HG03565 (cell line): ENCODE results near the gene PYGL.
"Not testable (repeated sequence)": the region's sequence is repeated elsewhere in the genome, so short reads cannot be mapped to it uniquely, and the experiment has no call there.

Experiments
- ATAC-seq: cut with Tn5 transposase; IDR thresholded peaks from one replicate; pipeline ENCODE4 v1.9.1; 2021; ENCODE audit warnings: mild to moderate bottlenecking, moderate library complexity; ENCODE audit not compliant: unreplicated experiment

PYGL gene

GRCh38 chr14:50943943-50944646 lies at the start of gene PYGL:
TSS of gene PYGL (minus strand) at chr14:50944483. CDS start at chr14:50944403, 80 bp downstream.
- ATAC-seq = no peak

DNA sequence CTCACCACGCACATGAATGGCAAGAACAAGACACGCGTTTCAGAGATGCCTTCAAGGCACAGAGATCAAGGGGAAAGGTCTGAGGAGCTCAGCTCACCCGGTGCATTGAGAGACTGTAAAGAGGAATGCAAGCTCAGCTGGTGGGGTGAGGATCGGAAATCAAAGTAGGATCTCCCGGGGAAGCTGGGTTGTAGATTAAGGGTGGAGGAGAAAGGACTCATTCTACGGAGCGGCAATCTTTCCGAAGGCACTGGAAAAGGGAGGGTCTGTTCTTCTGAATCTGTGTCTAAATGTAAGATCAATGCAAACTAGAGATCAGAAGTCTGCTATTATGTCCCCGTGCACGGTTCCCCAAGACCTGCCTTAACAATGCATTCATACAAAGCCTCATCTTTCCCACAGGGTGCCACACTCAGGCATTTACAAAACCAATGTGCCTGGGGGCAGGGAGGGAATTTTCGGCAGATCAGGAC lies 41.6 kb upstream of the PYGL start:
- no peak for ATAC-seq

DNA sequence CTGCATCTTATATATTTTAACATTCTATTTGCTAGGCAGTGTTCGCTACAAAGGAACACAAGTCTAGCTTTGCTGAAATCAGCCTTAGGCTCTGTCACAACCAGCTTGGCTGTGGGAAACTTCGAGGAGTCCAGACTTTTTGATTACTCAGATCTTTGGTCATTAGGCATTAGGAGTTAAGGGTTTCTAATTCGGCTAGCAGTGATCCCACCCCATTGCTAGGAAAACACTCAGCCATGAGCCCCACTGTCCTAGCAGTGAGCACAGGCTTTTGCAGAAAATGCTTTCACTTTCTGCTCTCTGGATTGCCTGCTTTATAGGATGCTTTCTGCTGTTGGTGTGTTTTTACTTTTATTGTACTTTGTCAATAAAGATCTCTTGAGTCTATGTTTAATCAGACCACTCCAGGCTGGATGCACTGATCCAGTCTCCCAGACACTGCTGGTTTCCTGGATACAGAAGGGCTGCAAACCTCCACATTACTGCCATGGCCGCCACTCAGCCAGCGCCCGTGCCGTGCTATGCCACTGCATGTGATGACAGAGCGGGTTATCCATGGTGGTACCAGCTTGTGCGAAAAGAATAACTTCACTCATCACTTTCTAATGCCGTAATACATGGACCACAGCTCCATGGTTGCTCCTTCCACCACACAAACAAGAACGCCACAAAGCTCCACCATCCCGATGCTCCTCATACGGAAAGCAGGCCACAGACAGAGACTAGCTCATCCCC lies 41.0 kb upstream of the PYGL start:
- ATAC-seq = no peak

GRCh38 chr14:50984036-50984710 lies 39.9 kb upstream of the PYGL start:
- no peak for ATAC-seq

GRCh38 chr14:50979941-50980850 lies 35.9 kb upstream of the PYGL start:
- ATAC-seq = no peak

DNA sequence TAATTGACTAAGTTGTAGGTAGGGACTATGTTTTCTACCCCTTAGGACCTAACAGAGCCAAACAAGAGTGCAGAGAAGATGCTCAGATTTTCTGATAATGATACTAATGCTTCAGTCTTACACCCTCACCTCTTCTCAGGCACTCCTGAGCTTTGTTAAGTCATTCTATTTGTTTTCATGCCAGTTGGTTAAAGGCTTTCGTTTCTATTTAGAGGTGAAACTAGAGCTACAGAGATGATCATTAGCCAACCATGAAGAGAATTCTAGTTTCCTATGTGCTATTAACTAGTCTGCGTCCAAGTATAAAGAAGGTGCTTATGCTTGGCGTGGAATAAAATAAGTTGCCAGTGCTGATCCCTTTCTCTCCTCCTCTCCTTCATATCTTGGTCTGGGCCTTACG lies 34.6 kb upstream of the PYGL start:
- peak; percentile 74 for ATAC-seq

DNA sequence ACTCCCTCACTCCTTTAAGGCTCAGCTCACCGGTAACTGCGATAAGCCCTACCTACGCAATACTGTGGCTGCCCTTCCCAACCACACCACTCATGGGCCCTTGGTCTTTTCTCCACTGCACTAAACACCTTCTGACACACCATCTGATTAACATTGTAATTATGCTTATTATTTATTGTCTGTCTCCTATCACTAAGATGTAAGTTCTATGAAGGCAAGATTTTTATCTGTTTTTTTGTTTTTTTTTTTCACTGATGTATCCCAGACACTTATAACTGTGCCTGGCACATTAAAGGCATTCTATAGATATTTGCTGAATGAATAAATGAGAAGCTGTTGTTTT lies 34.2 kb upstream of the PYGL start:
- no peak for ATAC-seq

GRCh38 chr14:50977863-50978528 lies 33.7 kb upstream of the PYGL start:
- ATAC-seq = no peak

GRCh38 chr14:50974118-50974517 lies 29.8 kb upstream of the PYGL start:
- no peak for ATAC-seq

GRCh38 chr14:50972734-50973133 lies 28.5 kb upstream of the PYGL start:
- ATAC-seq = no peak

DNA sequence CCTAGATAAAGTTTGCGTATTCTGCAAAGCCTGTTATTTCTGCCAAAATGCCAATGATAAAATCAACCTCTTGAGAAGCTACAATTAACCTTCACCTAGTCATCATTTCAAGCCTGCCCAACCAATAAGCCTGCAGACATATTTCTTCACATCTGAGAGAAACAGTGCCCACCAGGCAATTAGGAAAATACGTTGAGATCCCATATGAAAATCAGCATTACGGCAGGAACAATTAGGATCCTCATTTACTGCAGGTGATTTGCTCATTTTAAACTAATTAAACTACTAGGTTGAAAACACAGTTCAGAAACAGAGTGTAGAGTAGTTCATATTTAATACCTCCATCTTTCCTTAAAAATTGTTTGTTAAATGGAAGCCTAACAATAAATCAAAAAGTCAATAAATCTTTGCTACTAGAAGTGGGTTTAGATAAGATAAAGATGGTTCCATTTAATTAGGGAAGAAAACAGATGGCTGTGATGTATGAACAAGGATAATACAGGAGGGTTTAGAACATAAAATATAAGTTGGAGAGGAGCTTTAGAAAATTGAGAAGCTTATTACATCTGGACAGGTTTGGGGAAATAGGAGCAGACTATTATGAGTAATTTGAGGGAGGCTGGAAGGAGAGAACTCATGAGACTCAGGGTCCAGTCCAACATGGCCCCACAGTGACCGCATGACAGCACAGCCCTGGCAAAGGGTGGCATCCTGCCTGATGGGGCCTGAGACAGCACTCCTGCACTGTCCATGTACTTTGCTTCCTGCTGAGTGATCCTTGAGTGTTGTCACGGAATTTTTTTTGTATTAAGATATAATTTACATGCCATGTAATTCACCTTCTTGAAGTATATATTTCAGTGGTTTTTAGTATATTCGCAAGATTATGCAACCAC lies 26.9 kb upstream of the PYGL start:
- ATAC-seq = no peak

DNA sequence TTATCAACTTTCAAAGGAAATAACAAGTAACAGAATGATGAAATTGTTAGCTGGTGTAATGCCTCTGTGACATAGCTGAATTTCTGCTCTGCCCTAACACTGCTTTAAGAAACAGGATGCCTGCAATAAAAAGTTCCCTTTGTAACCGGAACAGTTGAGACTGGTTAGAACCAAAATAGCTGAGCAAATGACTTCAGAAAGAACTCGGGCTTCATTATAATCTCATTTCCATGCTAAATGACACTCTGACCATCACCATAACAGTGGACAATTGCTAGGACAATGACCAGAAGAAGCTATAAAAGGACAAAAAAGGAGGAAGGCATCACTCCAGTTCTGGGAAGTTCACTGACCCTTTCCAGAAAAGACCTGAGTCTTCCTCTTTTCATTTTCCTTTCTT lies 23.5 kb upstream of the PYGL start:
- no peak for ATAC-seq

- ATAC-seq = no peak
These were observed 22.8 kb upstream of the PYGL start for GRCh38 chr14:50967103-50967502.

- no peak for ATAC-seq
These were observed 20.6 kb upstream of the PYGL start for GRCh38 chr14:50964683-50965390.

DNA sequence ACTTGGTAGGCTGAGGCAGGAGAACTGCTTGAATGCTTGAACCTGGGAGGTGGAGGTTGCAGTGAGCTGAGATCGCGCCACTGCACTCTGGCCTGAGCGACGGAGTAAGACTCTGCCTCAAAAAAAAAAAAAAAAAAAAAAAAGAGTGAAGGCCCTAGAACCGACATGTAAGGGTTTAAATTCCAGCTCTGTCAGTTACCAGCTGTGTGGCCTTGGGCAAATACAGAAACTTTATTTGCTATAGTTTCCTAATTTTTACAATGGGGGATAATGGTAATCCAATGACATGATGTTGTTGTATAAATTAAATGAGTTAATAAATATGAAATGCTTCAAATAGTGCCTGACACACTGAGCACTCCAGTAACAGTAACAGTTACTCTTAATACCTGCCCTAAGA lies 19.6 kb upstream of the PYGL start:
- no peak for ATAC-seq

DNA sequence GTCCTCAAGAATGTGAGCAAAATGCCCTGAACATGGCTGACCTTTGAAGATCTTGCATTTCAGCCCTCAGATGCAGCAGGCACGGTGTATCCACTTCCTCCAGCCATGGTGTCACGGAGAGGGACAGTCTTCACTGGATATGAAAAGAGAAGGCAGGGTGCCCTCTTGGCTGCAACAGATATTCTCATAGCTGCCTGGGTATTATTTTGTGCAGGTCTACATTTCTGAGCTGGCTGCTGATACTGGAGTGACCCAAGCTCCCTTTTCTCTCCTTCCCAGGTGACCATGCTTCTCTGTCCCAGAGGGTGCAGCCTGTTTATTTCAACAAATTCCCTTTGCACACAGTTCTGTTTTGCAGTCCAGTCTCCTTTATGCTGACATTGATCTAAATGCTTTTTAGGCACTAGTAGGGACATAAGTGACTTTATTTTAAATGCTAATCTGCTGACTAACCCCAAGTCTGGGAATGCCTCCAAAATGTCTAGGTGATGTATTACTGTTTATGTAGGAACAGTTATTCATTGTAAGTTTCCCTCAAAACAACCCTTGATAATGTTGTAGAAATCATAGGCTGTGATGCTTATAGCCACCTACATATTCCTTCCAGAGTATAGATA lies 17.4 kb upstream of the PYGL start:
- ATAC-seq = no peak

DNA sequence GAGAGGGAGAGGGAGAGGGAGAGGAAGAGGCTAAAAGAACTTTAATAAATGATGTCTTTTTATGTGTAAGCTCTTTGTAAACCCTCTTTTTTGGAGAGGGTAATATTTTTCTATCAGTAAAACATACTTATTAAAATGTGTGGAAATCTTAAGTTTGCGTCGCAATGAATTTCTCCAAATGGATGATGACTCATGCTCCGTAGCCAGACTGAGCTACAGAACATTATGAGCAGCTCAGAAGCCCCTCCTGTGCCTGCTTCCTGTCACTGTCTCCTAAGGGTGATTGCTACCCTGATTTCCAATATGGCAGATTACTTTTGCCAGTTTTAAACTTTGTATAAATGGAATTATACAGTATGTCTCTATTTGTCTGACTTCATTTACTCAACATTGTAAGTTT lies 13.0 kb upstream of the PYGL start:
- ATAC-seq = no peak

DNA sequence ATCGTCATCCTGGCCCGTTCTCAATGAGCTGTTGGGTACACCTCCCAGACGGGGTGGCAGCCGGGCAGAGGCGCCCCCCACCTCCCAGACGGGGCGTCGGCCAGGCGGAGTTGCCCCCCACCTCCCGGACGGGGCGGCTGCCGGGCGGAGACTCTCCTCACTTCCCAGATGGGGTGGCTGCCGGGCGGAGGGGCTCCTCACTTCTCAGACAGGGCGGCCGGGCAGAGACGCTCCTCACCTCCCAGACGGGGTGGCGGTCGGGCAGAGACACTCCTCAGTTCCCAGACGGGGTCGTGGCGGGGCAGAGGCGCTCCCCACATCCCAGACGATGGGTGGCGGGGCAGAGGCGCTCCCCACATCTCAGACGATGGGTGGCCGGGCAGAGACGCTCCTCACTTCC lies 12.1 kb upstream of the PYGL start:
- ATAC-seq = not testable (repeated sequence)
